H1 (cell line): ENCODE data around the gene NR2F1-AS1.

Experiments
- CHD7 ChIP-seq: fragments of 300-600 bp; sonication (generic); IDR thresholded peaks from 2 replicates; pipeline ENCODE4 v1.7.1; 2012; ENCODE audit warnings: low read length, moderate library complexity, mild to moderate bottlenecking, inconsistent platforms; ENCODE audit not compliant: insufficient replicate concordance
- CTCF ChIP-seq, 3 experiments: IDR thresholded peaks; 1 replicate in 2 of 3; 2 replicates in 1 of 3; pipeline versions ENCODE4 v1.5.1 to v1.6.1; 2011; ENCODE audit warnings: low read length in 3 of 3, mild to moderate bottlenecking in 3 of 3, inconsistent platforms in 2 of 3, low read depth in 1 of 3, moderate library complexity in 1 of 3; ENCODE audit not compliant: insufficient read depth in 1 of 3; ENCODE audit errors: control extremely low read depth in 1 of 3
- HDAC2 ChIP-seq, 2 experiments: fragments of 300-600 bp in 1 of 2; sonication (generic) in 1 of 2; IDR thresholded peaks; 2 replicates each; pipeline ENCODE4 v1.6.1; 2011 to 2012; ENCODE audit warnings: low read depth in 2 of 2, low read length in 2 of 2, mild to moderate bottlenecking in 2 of 2, moderate library complexity in 2 of 2, borderline replicate concordance in 1 of 2, inconsistent platforms in 1 of 2
- HDAC6 ChIP-seq: IDR thresholded peaks from one replicate; pipeline ENCODE4 v1.7.1; 2012; ENCODE audit warnings: low read depth, mild to moderate bottlenecking, inconsistent platforms, low read length, moderate library complexity
- KDM5A ChIP-seq: fragments of 200-600 bp; IDR thresholded peaks from 2 replicates; pipeline ENCODE4 v1.7.1; 2012; ENCODE audit warnings: mild to moderate bottlenecking, low read length, inconsistent platforms, mixed read lengths
- POLR2A ChIP-seq, 2 experiments: IDR thresholded peaks; 1 replicate in 1 of 2; 2 replicates in 1 of 2; pipeline ENCODE4 v1.6.1; 2011; ENCODE audit warnings: low read depth in 2 of 2, low read length in 2 of 2, mild to moderate bottlenecking in 2 of 2; ENCODE audit errors: control extremely low read depth in 1 of 2
- RAD21 ChIP-seq, 2 experiments: IDR thresholded peaks in 1 of 2; conservative IDR thresholded peaks in 1 of 2; 2 replicates each; pipeline ENCODE4 v1.6.1; 2011; ENCODE audit warnings: low read depth in 2 of 2, low read length in 2 of 2, improper control_type of control experiment in 1 of 2, inconsistent platforms in 1 of 2, mild to moderate bottlenecking in 1 of 2, moderate library complexity in 1 of 2
- TF ChIP-seq, protein P1 (sequence below): IDR thresholded peaks from 2 replicates; pipeline ENCODE4 v1.6.1; 2011; ENCODE audit warnings: low read depth, mild to moderate bottlenecking, low read length; ENCODE audit not compliant: insufficient read depth

DNA sequence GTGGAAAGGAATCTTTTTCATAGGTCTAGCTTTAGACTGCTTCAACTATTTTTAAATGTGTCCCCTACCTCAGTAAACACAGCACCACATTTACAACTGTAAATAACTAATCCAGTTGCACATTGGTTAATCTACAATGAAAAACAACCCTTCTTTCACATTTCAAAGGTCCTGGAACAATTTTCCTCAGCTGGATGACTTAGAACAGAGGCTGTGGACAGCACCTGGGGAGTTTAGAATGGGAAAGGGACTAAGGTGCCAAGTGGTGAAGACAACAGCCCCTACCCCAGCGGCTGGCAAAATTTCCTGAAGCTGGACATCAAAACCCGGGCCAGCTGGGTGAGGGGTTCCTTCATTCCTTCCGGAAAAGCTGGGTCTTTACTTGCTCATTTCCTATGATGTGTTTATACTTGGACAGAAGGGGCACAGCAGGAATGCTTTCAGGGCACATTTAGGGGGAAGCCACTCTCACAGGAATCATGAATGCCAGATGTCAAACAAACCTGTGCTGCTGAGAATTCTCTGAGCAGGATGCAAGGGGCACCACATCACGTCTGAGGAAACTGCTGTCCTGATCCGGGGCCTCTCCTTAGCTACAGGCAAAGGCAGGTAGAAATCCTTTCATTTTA, 158.3 kb downstream of the NR2F1-AS1 start:
- TF ChIP-seq RAD21 (IDR thresholded peaks at IDR 0.05 in 1 of 2, conservative IDR thresholded peaks at IDR 0.05 in 1 of 2; ENCODE audit: low read depth in 2 of 2, low read length in 2 of 2), result no peak
- no peak for TF ChIP-seq POLR2A (IDR thresholded peaks at IDR 0.05; ENCODE audit: control extremely low read depth in 1 of 2, low read depth in 2 of 2, low read length in 2 of 2)
- no peak for TF ChIP-seq HDAC6
- TF ChIP-seq CTCF (IDR thresholded peaks at IDR 0.05; ENCODE audit: control extremely low read depth in 1 of 3, insufficient read depth in 1 of 3, low read depth in 1 of 3, low read length in 3 of 3), result no peak
- TF ChIP-seq, protein P1, sequence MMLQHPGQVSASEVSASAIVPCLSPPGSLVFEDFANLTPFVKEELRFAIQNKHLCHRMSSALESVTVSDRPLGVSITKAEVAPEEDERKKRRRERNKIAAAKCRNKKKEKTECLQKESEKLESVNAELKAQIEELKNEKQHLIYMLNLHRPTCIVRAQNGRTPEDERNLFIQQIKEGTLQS, result no peak
- no peak for TF ChIP-seq CHD7
- no peak for TF ChIP-seq KDM5A
- no peak for TF ChIP-seq HDAC2 (IDR thresholded peaks at IDR 0.05; ENCODE audit: borderline replicate concordance in 1 of 2, low read depth in 2 of 2, low read length in 2 of 2)
